IPS DF 6.9 (cell line): Measurements from ENCODE around the gene BRPF1.

Experiments used
- DNase-seq: peaks from one replicate; pipeline ENCODE4 v3.0.0-alpha.2; 2013; ENCODE audit warnings: low read depth, low spot score
- H3K27ac ChIP-seq: one replicate; pipeline ENCODE4 v1.5.1; 2013; ENCODE audit warnings: low read length, control low read depth
- H3K27me3 ChIP-seq: 2 replicates; pipeline ENCODE4 v1.6.1; 2013; ENCODE audit warnings: mild to moderate bottlenecking, low read length; ENCODE audit not compliant: control insufficient read depth, insufficient read depth
- H3K36me3 ChIP-seq: 2 replicates; pipeline ENCODE4 v1.6.1; 2013; ENCODE audit warnings: low read length; ENCODE audit not compliant: control insufficient read depth, insufficient read depth
- H3K4me1 ChIP-seq: 2 replicates; pipeline ENCODE4 v1.6.1; 2013; ENCODE audit warnings: low read length; ENCODE audit not compliant: control insufficient read depth, insufficient read depth
- H3K4me3 ChIP-seq: 2 replicates; pipeline ENCODE4 v1.5.1; 2013; ENCODE audit warnings: mild to moderate bottlenecking, low read length
- H3K9me3 ChIP-seq: 2 replicates; pipeline ENCODE4 v1.6.1; 2013; ENCODE audit warnings: low read length, inconsistent platforms; ENCODE audit not compliant: control insufficient read depth, insufficient read depth
- WGBS: extraction: QIAGEN DNeasy Blood & Tissue Kit; methylation state at CpG from one replicate; pipeline ENCODE4 v1.1.7; 2013; ENCODE audit warnings: mixed read lengths, missing lambda C conversion rate; ENCODE audit not compliant: insufficient read length, insufficient coverage; 5-methylcytosine and 5-hydroxymethylcytosine counted together

The BRPF1 gene

DNA sequence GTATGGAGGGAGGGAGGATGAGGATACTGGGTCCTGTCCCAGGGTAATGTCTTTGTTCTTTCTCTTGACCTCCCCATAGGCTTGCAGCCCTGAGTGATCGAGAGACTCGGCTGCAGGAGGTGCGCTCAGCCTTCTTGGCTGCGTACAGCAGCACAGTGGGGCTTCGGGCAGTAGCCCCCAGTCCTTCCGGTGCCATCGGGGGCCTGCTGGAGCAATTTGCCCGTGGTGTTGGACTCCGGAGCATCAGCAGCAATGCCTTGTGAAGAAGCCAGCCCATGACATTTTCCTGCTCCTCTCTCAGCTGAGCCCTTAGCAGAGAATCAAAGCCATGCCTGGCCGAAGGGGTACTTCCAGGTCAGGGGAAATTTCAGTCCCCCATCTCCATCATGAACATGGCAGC lies 29.8 kb upstream of the BRPF1 start:
- no peak overlapping the region for H3K4me3 ChIP-seq
- H3K36me3 ChIP-seq, result peaks cover 3% of the 10 kb centered on the region; the same call in 1 of the 2 replicates
- H3K27ac ChIP-seq, result no peak overlapping the region
- H3K27me3 ChIP-seq, result peaks cover 5% of the 10 kb centered on the region; the same call in 1 of the 2 replicates
- DNase-seq, result no peak
- WGBS, result no CpG with 5 or more reads among the region's 10 CpGs
- 0 out of 2 replicates have a peak, but pooled peaks cover 1% of the 10 kb centered on the region for H3K4me1 ChIP-seq
- H3K9me3 ChIP-seq, result no peaks in the 10 kb centered on the region

DNA sequence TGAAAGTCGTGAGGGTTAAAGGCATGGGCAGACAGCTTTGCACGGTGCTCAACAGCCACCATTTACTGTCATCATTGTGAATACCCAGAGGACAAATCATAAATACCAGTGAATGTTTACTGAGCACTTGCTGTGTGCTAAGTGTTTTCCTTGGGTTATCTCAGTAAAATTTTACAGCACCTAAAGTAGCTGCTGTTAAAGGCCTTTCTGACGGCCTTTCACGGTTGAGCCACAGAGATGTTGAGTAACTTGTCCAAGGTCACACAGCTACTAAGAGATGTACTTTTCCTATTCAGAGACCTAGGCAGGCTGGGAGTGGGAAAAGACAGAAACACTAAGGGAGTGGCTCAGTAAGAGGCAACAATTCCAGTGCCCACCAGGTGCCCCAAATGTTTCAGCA lies 28.3 kb upstream of the BRPF1 start:
- H3K9me3 ChIP-seq, result no peaks in the 10 kb centered on the region
- no peak overlapping the region for H3K27ac ChIP-seq
- WGBS, result no CpG with 5 or more reads among the region's 4 CpGs
- 0 out of 2 replicates have a peak, but pooled peaks cover 1% of the 10 kb centered on the region for H3K4me1 ChIP-seq
- H3K27me3 ChIP-seq, result peaks cover 5% of the 10 kb centered on the region; the same call in 1 of the 2 replicates
- no peak for DNase-seq
- H3K4me3 ChIP-seq, result no peak overlapping the region
- H3K36me3 ChIP-seq, result no peaks in the 10 kb centered on the region

DNA sequence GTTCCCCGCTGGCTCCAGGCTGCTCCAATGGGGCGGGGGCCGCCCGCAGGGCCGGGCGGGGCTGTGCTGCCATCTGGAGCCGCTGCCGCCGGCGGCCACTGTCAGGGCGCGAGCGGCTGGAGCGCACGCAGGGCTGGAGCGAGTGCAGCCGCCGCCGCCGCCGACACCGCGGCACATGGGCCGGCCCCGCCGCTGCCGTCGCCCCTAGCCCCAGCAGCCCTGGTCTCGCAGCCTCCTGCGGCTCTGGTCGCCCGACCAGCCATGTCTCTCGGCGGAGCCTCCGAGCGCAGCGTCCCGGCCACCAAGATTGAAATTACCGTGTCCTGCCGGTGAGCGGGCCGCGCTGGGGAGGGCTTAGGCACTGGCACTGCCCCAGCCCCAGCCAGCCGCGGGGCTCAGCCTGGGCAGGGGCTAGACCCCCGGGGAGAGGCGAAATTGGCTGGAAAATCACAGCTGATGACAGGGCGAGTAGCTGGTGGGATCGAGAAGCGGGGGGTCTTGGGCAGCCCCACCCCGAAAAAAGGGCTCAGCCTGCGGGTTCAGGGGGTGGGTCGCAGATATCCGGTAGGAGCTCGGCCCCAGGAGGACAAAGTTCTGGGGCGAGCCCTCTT lies 27.7 kb upstream of the BRPF1 start, which contains the start of gene CPNE9:
TSS of gene CPNE9 (plus strand) at position 98 of the 611 bp plus-strand sequence. CDS start at position 262, 164 bp downstream.
- DNase-seq, result no peak
- H3K36me3 ChIP-seq, result no peaks in the 10 kb centered on the region
- peak within 1 kb of the TSS; percentile 54; the same call in 1 of the 2 replicates for H3K4me3 ChIP-seq
- no CpG with 5 or more reads among the region's 56 CpGs for WGBS
- H3K9me3 ChIP-seq, result no peaks in the 10 kb centered on the region
- H3K4me1 ChIP-seq, result 0 out of 2 replicates have a peak, but pooled peaks cover 1% of the 10 kb centered on the region
- no peak within 1 kb of the TSS for H3K27ac ChIP-seq
- peaks cover 5% of the 10 kb centered on the region; the same call in 1 of the 2 replicates for H3K27me3 ChIP-seq

DNA sequence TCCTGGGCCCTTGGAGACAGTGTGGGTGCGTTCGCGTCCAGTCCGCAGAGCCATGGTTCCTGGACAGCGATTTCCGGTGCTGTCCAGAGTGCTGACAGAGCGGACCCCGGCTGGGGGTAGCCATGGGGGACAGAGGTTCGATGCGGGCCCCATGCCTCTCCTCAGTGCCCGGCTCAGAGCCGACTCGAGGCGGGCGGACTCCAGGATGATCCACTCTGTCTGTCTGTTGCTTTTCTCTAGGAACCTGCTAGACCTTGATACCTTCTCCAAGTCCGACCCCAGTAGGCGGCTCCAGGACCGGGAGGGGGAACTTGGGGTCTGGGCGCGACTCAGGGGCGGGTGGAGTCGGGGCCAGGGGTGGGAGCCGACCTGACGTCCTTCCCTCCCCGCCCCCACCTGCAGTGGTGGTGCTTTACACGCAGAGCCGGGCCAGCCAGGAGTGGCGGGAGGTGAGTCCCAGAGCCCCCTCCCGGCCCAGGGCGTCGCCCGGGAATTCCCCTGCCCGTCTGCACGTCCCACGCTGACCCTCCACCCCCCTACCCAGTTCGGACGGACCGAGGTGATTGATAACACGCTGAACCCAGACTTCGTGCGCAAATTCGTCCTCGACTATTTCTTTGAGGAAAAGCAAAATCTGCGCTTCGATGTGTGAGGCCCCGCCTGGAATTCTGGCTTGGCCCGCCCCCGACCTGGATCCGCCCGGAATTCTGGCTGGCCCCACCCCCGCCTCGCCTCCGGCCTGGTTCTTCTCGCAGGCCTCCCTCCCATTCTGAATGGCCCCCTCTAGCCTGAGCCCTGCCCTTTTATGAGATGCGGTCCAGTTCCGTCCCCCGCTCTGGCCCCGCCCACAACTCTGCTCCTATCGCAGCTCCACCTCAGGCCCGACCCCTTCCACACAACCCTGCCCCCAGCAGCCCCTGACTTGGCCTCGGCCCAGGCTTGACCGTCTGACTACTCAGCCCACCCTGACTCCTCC lies 26.9 kb upstream of the BRPF1 start:
- Histone ChIP-seq H3K27ac (no peak overlapping the region), H3K36me3 (no peaks in the 10 kb centered on the region), H3K4me1 (0 out of 2 replicates have a peak, but pooled peaks cover 1% of the 10 kb centered on the region), H3K9me3 (no peaks in the 10 kb centered on the region), H3K4me3 (peak overlapping the region; percentile 54; the same call in 1 of the 2 replicates), H3K27me3 (peaks cover 5% of the 10 kb centered on the region; the same call in 1 of the 2 replicates)
- WGBS, result no CpG with 5 or more reads among the region's 62 CpGs
- DNase-seq, result peak; percentile 92

DNA sequence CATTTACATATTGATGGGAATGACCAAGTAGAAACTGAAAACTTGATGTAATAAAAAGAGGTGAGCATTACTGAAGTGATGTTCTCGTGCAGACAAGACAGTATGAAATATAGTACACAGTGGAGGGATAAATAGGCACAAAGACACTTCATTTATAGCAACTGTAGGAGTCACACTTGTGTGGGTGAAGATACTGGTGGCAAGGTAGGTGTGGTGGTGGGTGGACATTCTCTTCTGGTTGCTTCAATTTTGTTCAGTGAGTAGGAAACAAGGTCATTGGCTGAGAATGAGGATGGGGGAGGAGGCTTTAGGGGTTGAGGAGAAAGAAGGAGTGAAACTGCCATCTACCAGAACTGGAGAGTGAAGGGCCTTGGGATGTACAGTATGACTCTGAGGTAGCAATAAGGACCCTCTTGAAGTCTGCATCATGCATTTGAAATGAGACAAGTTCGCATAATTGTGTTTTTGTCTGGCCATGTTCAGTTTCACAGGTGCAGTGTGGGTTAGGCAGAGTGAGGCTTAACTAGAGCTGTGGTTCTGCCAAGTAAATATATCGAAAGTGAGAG lies 21.3 kb upstream of the BRPF1 start:
- Histone ChIP-seq H3K27ac (no peak overlapping the region), H3K4me1 (no peaks in the 10 kb centered on the region), H3K9me3 (no peaks in the 10 kb centered on the region), H3K27me3 (no peaks in the 10 kb centered on the region), H3K36me3 (no peaks in the 10 kb centered on the region), H3K4me3 (no peak overlapping the region)
- DNase-seq, result no peak
- WGBS, result no CpG with 5 or more reads among the region's 3 CpGs

DNA sequence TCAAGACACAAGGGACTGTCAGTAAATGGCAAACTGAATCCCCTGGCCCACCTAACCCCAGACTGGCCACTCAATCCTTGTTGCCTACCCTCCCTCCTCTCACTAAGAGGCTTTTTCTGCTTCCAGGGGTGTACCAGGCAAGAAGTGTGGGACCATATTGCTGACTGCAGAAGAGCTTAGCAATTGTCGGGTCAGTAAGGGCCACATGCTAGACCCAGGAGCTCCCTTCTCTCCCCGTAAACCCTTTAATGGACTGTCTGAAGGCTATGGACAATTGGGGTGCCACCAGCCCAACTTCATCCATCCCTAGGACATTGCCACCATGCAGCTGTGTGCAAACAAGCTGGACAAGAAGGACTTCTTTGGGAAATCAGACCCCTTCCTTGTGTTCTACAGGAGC lies 19.1 kb upstream of the BRPF1 start:
- Histone ChIP-seq H3K9me3 (no peaks in the 10 kb centered on the region), H3K4me1 (no peaks in the 10 kb centered on the region), H3K36me3 (no peaks in the 10 kb centered on the region), H3K27me3 (no peaks in the 10 kb centered on the region), H3K4me3 (no peak overlapping the region), H3K27ac (no peak overlapping the region)
- DNase-seq, result no peak
- WGBS, result no CpG with 5 or more reads among the region's 2 CpGs

DNA sequence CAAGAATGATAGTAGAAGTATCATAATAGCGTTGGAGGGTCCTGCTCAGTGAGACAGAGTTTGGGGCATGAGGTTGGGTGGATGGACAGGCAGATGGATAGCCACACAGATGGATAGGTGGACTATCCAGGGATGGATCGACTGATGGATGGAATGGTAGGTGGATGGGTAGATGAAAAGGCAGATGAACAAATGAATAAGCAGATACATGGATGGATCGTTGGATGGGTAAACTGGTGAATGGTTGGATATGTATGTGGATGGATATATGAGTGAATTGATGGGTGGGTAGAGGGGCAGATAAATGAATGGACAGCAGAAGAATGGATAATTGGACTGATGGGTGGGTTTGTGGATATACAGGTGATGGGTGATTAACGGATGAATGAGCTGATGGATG lies 18.4 kb upstream of the BRPF1 start:
- no peaks in the 10 kb centered on the region for H3K27me3 ChIP-seq
- DNase-seq, result no peak
- H3K9me3 ChIP-seq, result no peaks in the 10 kb centered on the region
- no peak overlapping the region for H3K4me3 ChIP-seq
- H3K4me1 ChIP-seq, result no peaks in the 10 kb centered on the region
- H3K27ac ChIP-seq, result no peak overlapping the region
- WGBS, result 100% methylated on average over 2 of the region's 4 CpGs
- no peaks in the 10 kb centered on the region for H3K36me3 ChIP-seq

DNA sequence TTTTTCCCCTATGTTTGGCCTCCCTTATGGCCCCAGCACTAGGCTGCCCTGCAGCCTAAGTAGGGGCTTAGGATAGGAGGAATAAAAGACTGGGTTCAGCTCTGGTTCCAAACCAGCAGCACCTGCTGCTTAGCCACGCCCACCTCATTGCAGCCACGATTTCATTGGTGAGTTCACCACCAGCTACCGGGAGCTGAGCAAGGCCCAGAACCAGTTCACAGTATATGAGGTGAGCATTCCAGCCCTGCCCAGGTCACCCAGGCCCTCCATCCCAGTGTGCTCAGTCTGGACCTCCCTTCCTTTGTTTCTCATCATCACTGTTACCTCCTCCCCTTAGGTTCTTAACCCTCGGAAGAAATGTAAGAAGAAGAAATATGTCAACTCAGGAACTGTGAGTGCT lies 16.4 kb upstream of the BRPF1 start:
- Histone ChIP-seq H3K4me1 (no peaks in the 10 kb centered on the region), H3K27ac (no peak overlapping the region), H3K4me3 (no peak overlapping the region), H3K9me3 (no peaks in the 10 kb centered on the region), H3K36me3 (no peaks in the 10 kb centered on the region), H3K27me3 (no peaks in the 10 kb centered on the region)
- no peak for DNase-seq
- no CpG with 5 or more reads among the region's 4 CpGs for WGBS

DNA sequence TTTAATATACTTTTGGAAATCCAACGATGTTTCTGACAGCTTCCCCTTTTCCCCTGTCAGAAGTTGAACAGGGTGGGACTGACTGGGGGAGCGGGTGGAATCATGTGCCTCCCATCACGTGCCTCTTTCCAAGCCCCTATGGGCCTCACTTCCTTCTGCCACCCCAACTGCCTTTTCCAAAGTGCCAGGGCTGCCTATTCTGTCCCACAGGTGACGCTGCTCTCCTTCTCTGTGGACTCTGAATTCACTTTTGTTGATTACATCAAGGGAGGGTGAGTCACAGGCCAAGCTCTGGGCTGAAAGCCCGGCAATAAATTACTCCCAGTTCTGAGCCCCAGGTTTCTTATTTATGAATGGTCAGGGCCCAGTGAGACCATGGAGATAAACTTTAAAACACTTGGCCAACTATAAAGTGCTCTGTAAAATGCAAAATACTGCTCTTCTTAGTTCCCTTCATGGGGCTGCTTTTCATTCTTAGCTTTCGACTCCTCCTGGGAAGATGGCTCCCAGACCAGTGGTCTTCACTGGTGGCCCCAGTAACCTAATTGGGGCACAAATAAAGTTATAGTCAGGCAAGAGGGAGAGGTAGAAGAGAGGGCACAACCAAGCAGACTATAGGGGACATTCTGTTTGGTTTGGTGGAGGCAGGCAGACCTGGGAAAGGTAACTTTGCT lies 15.6 kb upstream of the BRPF1 start:
- WGBS, result no CpG with 5 or more reads among the region's 6 CpGs
- Histone ChIP-seq H3K4me1 (no peaks in the 10 kb centered on the region), H3K27ac (no peak overlapping the region), H3K27me3 (no peaks in the 10 kb centered on the region), H3K9me3 (no peaks in the 10 kb centered on the region), H3K36me3 (no peaks in the 10 kb centered on the region), H3K4me3 (no peak overlapping the region)
- DNase-seq, result no peak
